PFSK-1 (cell line): Measurements from ENCODE around the gene POMT1. TPM values are rescaled to one million over a fixed set of nuclear protein-coding genes. Genes with fewer than 3 reads are reported as not detected.

ENCODE experiments used
- FOXP2 ChIP-seq: optimal IDR thresholded peaks from 2 replicates; pipeline ENCODE3; 2011; ENCODE audit warnings: borderline replicate concordance, control low read depth, inconsistent platforms; ENCODE audit not compliant: insufficient read depth; ENCODE audit errors: extremely low read length, extremely low read depth
- POLR2AphosphoS5 ChIP-seq: IDR thresholded peaks from 2 replicates; pipeline ENCODE4 v1.6.1; 2012; ENCODE audit warnings: low read depth, mild to moderate bottlenecking, control low read depth, low read length, moderate library complexity
- SIN3A ChIP-seq: IDR thresholded peaks from 2 replicates; pipeline ENCODE4 v1.6.1; 2012; ENCODE audit warnings: mild to moderate bottlenecking, low read length, moderate library complexity, borderline replicate concordance; ENCODE audit not compliant: insufficient read depth
- TAF1 ChIP-seq: IDR thresholded peaks from 2 replicates; pipeline ENCODE4 v1.6.1; 2012; ENCODE audit warnings: low read length, control low read depth, borderline replicate concordance; ENCODE audit not compliant: insufficient read depth
- polyA plus RNA-seq: library from polyadenylated mRNA; unstranded; fragments of >200 nt; gene quantifications from one replicate; pipeline ENCODE4 v1.2.1, GENCODE V29; 2012; ENCODE audit warnings: low read depth, missing spikeins; ENCODE audit not compliant: insufficient read length
- TF ChIP-seq, protein P1 (sequence below), 2 experiments: IDR thresholded peaks; 2 replicates each; pipeline versions ENCODE4 v1.6.1 to v1.8.0; 2011 to 2012; ENCODE audit warnings: low read depth in 2 of 2, low read length in 2 of 2, control low read depth in 1 of 2, inconsistent platforms in 1 of 2, mild to moderate bottlenecking in 1 of 2, moderate library complexity in 1 of 2; ENCODE audit not compliant: insufficient read depth in 1 of 2

Gene POMT1, protein sequence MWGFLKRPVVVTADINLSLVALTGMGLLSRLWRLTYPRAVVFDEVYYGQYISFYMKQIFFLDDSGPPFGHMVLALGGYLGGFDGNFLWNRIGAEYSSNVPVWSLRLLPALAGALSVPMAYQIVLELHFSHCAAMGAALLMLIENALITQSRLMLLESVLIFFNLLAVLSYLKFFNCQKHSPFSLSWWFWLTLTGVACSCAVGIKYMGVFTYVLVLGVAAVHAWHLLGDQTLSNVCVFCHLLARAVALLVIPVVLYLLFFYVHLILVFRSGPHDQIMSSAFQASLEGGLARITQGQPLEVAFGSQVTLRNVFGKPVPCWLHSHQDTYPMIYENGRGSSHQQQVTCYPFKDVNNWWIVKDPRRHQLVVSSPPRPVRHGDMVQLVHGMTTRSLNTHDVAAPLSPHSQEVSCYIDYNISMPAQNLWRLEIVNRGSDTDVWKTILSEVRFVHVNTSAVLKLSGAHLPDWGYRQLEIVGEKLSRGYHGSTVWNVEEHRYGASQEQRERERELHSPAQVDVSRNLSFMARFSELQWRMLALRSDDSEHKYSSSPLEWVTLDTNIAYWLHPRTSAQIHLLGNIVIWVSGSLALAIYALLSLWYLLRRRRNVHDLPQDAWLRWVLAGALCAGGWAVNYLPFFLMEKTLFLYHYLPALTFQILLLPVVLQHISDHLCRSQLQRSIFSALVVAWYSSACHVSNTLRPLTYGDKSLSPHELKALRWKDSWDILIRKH
- 52.7 TPM for polyA plus RNA-seq

DNA sequence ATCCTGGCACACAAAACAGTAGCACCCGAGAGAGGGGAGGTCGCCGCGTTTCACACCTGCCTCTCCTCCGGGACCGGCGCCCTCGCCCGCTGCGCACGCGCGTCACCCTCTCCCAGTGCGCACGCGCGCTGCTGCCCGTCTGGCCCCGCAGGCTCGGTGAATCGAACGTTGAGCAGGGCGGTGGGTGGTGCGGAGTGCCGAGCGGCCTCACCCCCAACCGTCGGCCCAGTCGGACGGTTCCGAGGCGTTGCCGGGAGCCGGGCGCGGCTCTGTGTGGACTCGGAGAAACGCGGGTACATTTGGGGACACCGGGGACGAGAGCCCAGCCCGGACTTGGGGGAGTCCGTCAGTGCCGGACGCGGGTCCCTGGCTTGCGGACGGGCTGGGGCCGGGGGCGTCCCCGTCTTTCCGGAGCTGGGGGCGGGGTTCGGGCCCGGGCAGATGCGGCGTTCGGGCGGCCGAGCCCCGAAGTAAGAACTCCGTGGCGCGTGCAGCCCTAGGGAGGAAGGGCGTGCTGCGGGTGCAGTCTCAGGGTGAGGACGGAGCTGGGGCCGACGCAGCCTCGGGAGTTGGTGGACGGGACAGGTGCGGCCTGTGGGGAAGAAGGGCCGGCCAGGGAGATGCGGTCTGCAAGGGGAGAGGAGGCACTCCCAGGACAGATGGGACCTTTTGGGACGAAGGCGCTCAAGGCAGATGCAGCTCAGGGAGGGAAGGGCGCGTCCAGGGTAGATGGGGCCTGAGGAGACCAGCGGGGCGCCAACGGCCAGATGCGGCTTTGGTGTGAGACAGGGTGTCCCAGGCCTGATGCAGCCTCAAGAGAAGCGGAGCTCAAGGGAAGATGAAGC lies at the start of gene POMT1:
Gene POMT1, plus strand, starts transcription at position 138 of the 845 bp plus-strand sequence. CDS start 1,301 bp downstream, outside the sequence.
- TF ChIP-seq POLR2AphosphoS5 (peak; percentile 78), SIN3A (no peak), TAF1 (peak; percentile 41; the same call in 1 of the 2 replicates), FOXP2 (no peak)
- TF ChIP-seq, protein P1, sequence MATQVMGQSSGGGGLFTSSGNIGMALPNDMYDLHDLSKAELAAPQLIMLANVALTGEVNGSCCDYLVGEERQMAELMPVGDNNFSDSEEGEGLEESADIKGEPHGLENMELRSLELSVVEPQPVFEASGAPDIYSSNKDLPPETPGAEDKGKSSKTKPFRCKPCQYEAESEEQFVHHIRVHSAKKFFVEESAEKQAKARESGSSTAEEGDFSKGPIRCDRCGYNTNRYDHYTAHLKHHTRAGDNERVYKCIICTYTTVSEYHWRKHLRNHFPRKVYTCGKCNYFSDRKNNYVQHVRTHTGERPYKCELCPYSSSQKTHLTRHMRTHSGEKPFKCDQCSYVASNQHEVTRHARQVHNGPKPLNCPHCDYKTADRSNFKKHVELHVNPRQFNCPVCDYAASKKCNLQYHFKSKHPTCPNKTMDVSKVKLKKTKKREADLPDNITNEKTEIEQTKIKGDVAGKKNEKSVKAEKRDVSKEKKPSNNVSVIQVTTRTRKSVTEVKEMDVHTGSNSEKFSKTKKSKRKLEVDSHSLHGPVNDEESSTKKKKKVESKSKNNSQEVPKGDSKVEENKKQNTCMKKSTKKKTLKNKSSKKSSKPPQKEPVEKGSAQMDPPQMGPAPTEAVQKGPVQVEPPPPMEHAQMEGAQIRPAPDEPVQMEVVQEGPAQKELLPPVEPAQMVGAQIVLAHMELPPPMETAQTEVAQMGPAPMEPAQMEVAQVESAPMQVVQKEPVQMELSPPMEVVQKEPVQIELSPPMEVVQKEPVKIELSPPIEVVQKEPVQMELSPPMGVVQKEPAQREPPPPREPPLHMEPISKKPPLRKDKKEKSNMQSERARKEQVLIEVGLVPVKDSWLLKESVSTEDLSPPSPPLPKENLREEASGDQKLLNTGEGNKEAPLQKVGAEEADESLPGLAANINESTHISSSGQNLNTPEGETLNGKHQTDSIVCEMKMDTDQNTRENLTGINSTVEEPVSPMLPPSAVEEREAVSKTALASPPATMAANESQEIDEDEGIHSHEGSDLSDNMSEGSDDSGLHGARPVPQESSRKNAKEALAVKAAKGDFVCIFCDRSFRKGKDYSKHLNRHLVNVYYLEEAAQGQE (IDR thresholded peaks at IDR 0.05; ENCODE audit: insufficient read depth in 1 of 2, low read depth in 2 of 2, low read length in 2 of 2), result no peak

DNA sequence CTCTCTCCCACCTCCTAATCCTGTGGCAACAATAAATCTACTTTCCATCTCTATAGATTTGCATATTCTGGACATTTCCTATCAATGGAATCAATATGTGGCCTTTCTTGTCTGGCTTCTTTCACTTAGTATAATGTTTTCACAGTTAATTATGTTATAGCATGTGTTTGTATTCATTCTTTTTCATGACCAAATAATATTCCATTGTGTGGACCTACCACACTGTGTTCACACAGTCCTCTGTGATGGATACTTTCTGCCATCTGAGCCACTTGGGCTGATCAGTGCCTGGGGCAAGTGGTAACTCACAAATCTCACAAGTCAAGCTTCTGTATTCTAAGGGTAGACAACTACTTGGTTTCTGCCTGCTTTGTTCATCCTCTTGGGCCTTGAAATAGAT lies 48.7 kb upstream of the POMT1 start:
- TF ChIP-seq, protein P1 (IDR thresholded peaks at IDR 0.05; ENCODE audit: insufficient read depth in 1 of 2, low read depth in 2 of 2, low read length in 2 of 2), result no peak
- no peak for TF ChIP-seq TAF1
- no peak for TF ChIP-seq SIN3A
- TF ChIP-seq POLR2AphosphoS5, result no peak
- TF ChIP-seq FOXP2, result no peak

DNA sequence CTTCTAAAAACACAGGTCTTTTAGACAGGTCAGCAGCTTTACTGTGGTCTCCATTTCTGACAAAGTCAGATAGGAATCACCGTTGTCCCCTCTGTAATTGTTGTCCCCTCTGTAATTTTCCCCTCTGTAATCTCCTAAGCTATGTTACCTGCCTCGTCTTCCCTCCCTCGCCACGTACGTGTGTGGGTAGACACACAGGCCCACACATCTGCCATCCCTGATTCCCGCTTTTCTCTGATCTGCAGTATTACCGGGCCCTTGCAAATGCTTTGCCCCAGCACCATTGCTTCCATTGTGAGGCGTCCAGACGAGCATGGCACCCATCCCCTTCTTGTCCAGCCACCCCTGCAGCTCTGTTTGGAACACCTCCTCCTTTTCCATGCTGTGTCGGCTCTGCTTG lies 45.0 kb upstream of the POMT1 start:
- TF ChIP-seq TAF1 (no peak), POLR2AphosphoS5 (no peak), SIN3A (no peak), FOXP2 (no peak)
- TF ChIP-seq, protein P1 (IDR thresholded peaks at IDR 0.05; ENCODE audit: insufficient read depth in 1 of 2, low read depth in 2 of 2, low read length in 2 of 2), result no peak

DNA sequence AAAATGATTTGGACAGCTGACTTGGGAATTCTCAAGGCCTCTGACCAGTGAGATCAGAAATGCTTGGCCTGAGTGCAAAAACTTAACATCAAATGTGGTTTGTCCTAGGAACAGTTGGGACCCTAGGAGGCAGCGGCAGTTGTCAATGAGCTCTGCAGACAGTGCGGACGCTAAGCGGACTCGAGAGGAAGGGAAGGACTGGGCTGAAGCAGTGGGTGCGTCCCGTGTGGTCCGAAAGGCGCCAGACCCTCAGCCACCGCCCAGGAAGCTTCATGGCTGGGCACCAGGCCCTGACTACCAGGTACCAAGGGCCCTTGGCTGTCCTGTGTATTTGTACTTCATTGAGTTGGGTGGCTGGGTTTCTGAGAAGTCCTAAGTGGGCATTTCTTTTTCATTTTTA lies 43.7 kb upstream of the POMT1 start:
- no peak for TF ChIP-seq SIN3A
- no peak for TF ChIP-seq POLR2AphosphoS5
- TF ChIP-seq FOXP2, result no peak
- no peak for TF ChIP-seq TAF1
- TF ChIP-seq, protein P1 (IDR thresholded peaks at IDR 0.05; ENCODE audit: insufficient read depth in 1 of 2, low read depth in 2 of 2, low read length in 2 of 2), result no peak
